Endothelial cell of umbilical vein (primary cell): ENCODE measurements around the gene MAPK6. TPM values are rescaled to one million over a fixed set of nuclear protein-coding genes. Genes with fewer than 3 reads are reported as not detected.

Source experiments
- BruUV-seq: library from RNA; stranded (reverse); fragments of 400-500 nt; replicated peaks from 2 replicates; lab custom pipeline; 2021; lab: Mats Ljungman, UMichigan
- CTCF ChIA-PET: fragments of 300-600, 350-600 bp; sonication (Branson Sonifier 250); formaldehyde crosslinking; loops from one replicate; lab custom pipeline; 2021; ENCODE audit warnings: antibody characterized with exemption, inconsistent platforms; lab: Charles Lee
- POLR2A ChIA-PET: fragments of 300-600, 350-600 bp; sonication (Branson Sonifier 250); formaldehyde crosslinking; loops from one replicate; lab custom pipeline; 2021; ENCODE audit warnings: antibody characterized with exemption, inconsistent platforms; lab: Charles Lee
- DNase-seq: peaks from one replicate; pipeline ENCODE4 v3.0.0-alpha.2; 2011; ENCODE audit warnings: low read depth, low spot score
- FAIRE-seq: peaks from 2 replicates; lab custom pipeline; 2011; peaks lifted over from hg19 to GRCh38; lab: Jason Lieb, UNC
- H2AFZ ChIP-seq: 2 replicates; pipeline ENCODE4 v1.6.0; 2012; ENCODE audit warnings: low read depth, low read length, control low read depth, inconsistent platforms
- H3K27ac ChIP-seq: 2 replicates; pipeline ENCODE4 v1.5.1; 2011; ENCODE audit warnings: low read depth, mild to moderate bottlenecking, control low read depth, low read length, moderate library complexity; ENCODE audit not compliant: insufficient read depth
- H3K27me3 ChIP-seq, 2 experiments: 2 replicates each; pipeline versions ENCODE4 v1.6.0 to v1.6.1; 2011; ENCODE audit warnings: low read length in 2 of 2, mixed read lengths in 1 of 2; ENCODE audit not compliant: control insufficient read depth in 2 of 2, insufficient read depth in 2 of 2
- H3K36me3 ChIP-seq, 2 experiments: 2 replicates in 1 of 2; 3 replicates in 1 of 2; pipeline ENCODE4 v1.5.1; 2011; ENCODE audit warnings: low read length in 2 of 2, mild to moderate bottlenecking in 1 of 2, moderate library complexity in 1 of 2; ENCODE audit not compliant: control insufficient read depth in 2 of 2, insufficient read depth in 2 of 2; ENCODE audit errors: extremely low read depth in 1 of 2
- H3K4me1 ChIP-seq: 3 replicates; pipeline ENCODE4 v1.5.1; 2011; ENCODE audit warnings: mild to moderate bottlenecking, low read length; ENCODE audit not compliant: control insufficient read depth, insufficient read depth; ENCODE audit errors: extremely low read depth
- H3K4me2 ChIP-seq: 2 replicates; pipeline ENCODE4 v1.6.1; 2011; ENCODE audit warnings: low read length, control low read depth, mixed read lengths; ENCODE audit not compliant: insufficient read depth
- H3K4me3 ChIP-seq, 3 experiments: fragments of 200-600 bp in 1 of 3; sonication (generic), shearing (Covaris generic) in 1 of 3; replicated peaks in 1 of 3; 2 replicates each; pipeline ENCODE4 v1.5.1; 2011 to 2016; ENCODE audit warnings: control low read depth in 3 of 3, low read length in 3 of 3, mild to moderate bottlenecking in 2 of 3, inconsistent platforms in 1 of 3, low read depth in 1 of 3, moderate library complexity in 1 of 3; ENCODE audit not compliant: insufficient read depth in 1 of 3
- H3K79me2 ChIP-seq: 2 replicates; pipeline ENCODE4 v1.6.0; 2012; ENCODE audit warnings: low read length, inconsistent platforms; ENCODE audit not compliant: control insufficient read depth, insufficient read depth
- H3K9ac ChIP-seq: replicated peaks from 2 replicates; pipeline ENCODE3; 2011; ENCODE audit warnings: low read length, control low read depth; ENCODE audit not compliant: insufficient read depth; ENCODE audit errors: extremely low read depth
- H3K9me1 ChIP-seq: replicated peaks from 3 replicates; pipeline ENCODE4 v1.6.0; 2011; ENCODE audit warnings: mild to moderate bottlenecking, low read length; ENCODE audit not compliant: control insufficient read depth, insufficient read depth; ENCODE audit errors: extremely low read depth
- H3K9me3 ChIP-seq: replicated peaks from 2 replicates; pipeline ENCODE4 v1.5.1; 2012; ENCODE audit warnings: low read length, inconsistent platforms; ENCODE audit not compliant: control insufficient read depth, insufficient read depth
- H4K20me1 ChIP-seq: replicated peaks from 2 replicates; pipeline ENCODE3; 2011; ENCODE audit warnings: mild to moderate bottlenecking, low read length; ENCODE audit not compliant: control insufficient read depth, insufficient read depth; ENCODE audit errors: extremely low read depth
- EZH2 ChIP-seq: IDR thresholded peaks from 2 replicates; pipeline ENCODE4 v1.6.1; 2012; ENCODE audit warnings: borderline replicate concordance, low read depth, mild to moderate bottlenecking, moderate library complexity, low read length, inconsistent platforms; ENCODE audit not compliant: severe bottlenecking
- FOS ChIP-seq: IDR thresholded peaks from 2 replicates; pipeline ENCODE4 v1.6.1; 2011; ENCODE audit warnings: mild to moderate bottlenecking, low read length, moderate library complexity, borderline replicate concordance; ENCODE audit not compliant: insufficient read depth
- GATA2 ChIP-seq: IDR thresholded peaks from 2 replicates; pipeline ENCODE4 v1.7.0; 2011; ENCODE audit warnings: low read depth, mild to moderate bottlenecking, moderate library complexity, mixed read lengths, low read length; ENCODE audit not compliant: insufficient read length, insufficient read depth
- JUN ChIP-seq: IDR thresholded peaks from 2 replicates; pipeline ENCODE4 v1.6.1; 2011; ENCODE audit warnings: borderline replicate concordance, low read depth; ENCODE audit not compliant: insufficient read length, insufficient read depth
- MYC ChIP-seq: IDR thresholded peaks from one replicate; pipeline ENCODE4 v1.6.1; 2011; ENCODE audit warnings: mild to moderate bottlenecking, low read depth, low read length
- POLR2A ChIP-seq: IDR thresholded peaks from 2 replicates; pipeline ENCODE4 v1.6.1; 2012; ENCODE audit warnings: low read depth, mild to moderate bottlenecking, control low read depth, low read length
- POLR2AphosphoS5 ChIP-seq: IDR thresholded peaks from 2 replicates; pipeline ENCODE4 v1.6.1; 2012; ENCODE audit warnings: low read depth, mild to moderate bottlenecking, control low read depth, low read length, moderate library complexity; ENCODE audit not compliant: insufficient read depth
- dilution Hi-C: fragments of 300-500 bp; cut with MboI; formaldehyde crosslinking; loops from one replicate; pipeline ENCODE4 v1.15.0; 2019; ENCODE audit warnings: low sequenced_read_pairs; ENCODE audit not compliant: extremely low pct_ligation_motif_present
- intact Hi-C: fragments of 100-400 bp; cut with micrococcal nuclease; formaldehyde crosslinking; loops from one replicate; pipeline ENCODE4 v1.10.0; 2022
- polyA plus RNA-seq, 4 experiments: library from polyadenylated mRNA; depleted of rRNA in 3 of 4; stranded (reverse) in 3 of 4; unstranded in 1 of 4; fragments of >200 nt; gene quantifications; 2 replicates each; pipeline versions ENCODE4 v1.2.1 to v1.2.3, GENCODE V29; 2011 to 2012; ENCODE audit warnings: missing spikeins in 1 of 4
- total RNA-seq: library from RNA; stranded (reverse); gene quantifications from 2 replicates; pipeline ENCODE4 v1.2.3, GENCODE V29; 2021
- TF ChIP-seq, protein P1 (sequence below), 2 donors: IDR thresholded peaks; 1 replicate in 1 of 2; 2 replicates in 1 of 2; pipeline ENCODE4 v1.5.1; 2011; ENCODE audit warnings: low read length in 2 of 2, mild to moderate bottlenecking in 2 of 2, moderate library complexity in 2 of 2, control low read depth in 1 of 2, inconsistent platforms in 1 of 2, low read depth in 1 of 2; ENCODE audit not compliant: insufficient read depth in 1 of 2; ENCODE audit errors: extremely low read depth in 1 of 2
- TF ChIP-seq, protein P2 (sequence below): IDR thresholded peaks from 2 replicates; pipeline ENCODE4 v1.6.1; 2011; ENCODE audit not compliant: insufficient read depth, insufficient read length

The MAPK6 gene
- total and polyA plus RNA-seq, 2 donors (not counting 3 experiments of a cell fraction or from before 2014, with no cell fraction given): 10.9 to 37.4 TPM

DNA sequence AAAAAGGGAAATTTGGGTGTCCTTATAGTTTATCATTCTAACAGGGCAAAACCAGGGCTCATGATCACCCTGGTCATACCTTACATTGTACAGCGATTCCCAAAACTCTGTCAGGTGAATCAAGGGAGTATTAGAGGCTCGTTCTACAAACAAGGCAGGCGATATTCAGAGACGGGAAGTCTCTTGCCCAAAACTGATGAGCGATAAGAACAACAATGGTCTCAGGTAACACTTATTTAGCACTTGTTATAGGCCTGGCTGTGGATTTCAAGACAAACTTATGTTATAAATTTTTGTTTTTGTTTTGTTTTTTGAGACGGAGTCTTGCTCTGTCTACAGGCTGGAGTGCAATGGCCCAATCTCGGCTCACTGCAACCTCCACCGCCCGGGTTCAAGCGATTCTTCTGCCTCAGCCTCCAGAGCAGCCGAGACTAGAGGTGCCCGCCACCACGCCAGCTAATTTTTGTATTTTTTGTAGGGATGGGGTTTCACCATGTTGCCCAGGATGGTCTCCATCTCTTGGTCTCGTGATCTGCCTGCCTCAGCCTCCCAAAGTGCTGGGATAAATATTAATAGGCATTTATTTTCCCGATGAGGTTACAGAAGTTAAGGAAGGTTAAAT is 80.7 kb downstream of the MAPK6 start:
- FAIRE-seq (no peak), DNase-seq (no peak)
- H3K27me3 ChIP-seq: no peaks in the 10 kb centered on the region
- H3K27ac ChIP-seq: no peak overlapping the region
- H3K36me3 ChIP-seq: no peaks in the 10 kb centered on the region
- no peak overlapping the region for H2AFZ ChIP-seq
- no peak for TF ChIP-seq MYC
- no peak for TF ChIP-seq GATA2
- no peak for TF ChIP-seq EZH2
- no peak for TF ChIP-seq JUN
- TF ChIP-seq POLR2A: no peak
- TF ChIP-seq, protein P1, sequence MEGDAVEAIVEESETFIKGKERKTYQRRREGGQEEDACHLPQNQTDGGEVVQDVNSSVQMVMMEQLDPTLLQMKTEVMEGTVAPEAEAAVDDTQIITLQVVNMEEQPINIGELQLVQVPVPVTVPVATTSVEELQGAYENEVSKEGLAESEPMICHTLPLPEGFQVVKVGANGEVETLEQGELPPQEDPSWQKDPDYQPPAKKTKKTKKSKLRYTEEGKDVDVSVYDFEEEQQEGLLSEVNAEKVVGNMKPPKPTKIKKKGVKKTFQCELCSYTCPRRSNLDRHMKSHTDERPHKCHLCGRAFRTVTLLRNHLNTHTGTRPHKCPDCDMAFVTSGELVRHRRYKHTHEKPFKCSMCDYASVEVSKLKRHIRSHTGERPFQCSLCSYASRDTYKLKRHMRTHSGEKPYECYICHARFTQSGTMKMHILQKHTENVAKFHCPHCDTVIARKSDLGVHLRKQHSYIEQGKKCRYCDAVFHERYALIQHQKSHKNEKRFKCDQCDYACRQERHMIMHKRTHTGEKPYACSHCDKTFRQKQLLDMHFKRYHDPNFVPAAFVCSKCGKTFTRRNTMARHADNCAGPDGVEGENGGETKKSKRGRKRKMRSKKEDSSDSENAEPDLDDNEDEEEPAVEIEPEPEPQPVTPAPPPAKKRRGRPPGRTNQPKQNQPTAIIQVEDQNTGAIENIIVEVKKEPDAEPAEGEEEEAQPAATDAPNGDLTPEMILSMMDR (IDR thresholded peaks at IDR 0.05; ENCODE audit: extremely low read depth in 1 of 2, insufficient read depth in 1 of 2, low read depth in 1 of 2, low read length in 2 of 2): no peak
- TF ChIP-seq POLR2AphosphoS5: no peak
- TF ChIP-seq FOS: no peak
- TF ChIP-seq, protein P2, sequence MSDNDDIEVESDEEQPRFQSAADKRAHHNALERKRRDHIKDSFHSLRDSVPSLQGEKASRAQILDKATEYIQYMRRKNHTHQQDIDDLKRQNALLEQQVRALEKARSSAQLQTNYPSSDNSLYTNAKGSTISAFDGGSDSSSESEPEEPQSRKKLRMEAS: no peak
- dilution Hi-C loops: no loop called here
- H3K9me3 ChIP-seq: no peaks in the 10 kb centered on the region
- H3K4me3 ChIP-seq: no peak overlapping the region
- intact Hi-C loops: no loop called here
- no peak overlapping the region for H3K9ac ChIP-seq
- H3K4me2 ChIP-seq: no peak overlapping the region
- ChIA-PET POLR2A (no interaction called here), CTCF (no interaction called here)
- H4K20me1 ChIP-seq: no peaks in the 10 kb centered on the region
- H3K79me2 ChIP-seq: no peaks in the 10 kb centered on the region
- H3K9me1 ChIP-seq: no peaks in the 10 kb centered on the region
- BruUV-seq: no TSS peak
- H3K4me1 ChIP-seq: peaks cover 29% of the 10 kb centered on the region
